Tibial nerve (tissue), 4 donors: ENCODE measurements around the gene PHC2. TPM values are rescaled to one million over a fixed set of nuclear protein-coding genes. Genes with fewer than 3 reads are reported as not detected.

Experiments used
- DNase-seq, 2 donors: peaks; one replicate each; pipeline ENCODE4 v3.0.0-alpha.2; 2019; ENCODE audit warnings: low spot score in 2 of 2
- H3K27ac ChIP-seq, 4 donors: fragments of 200-600 bp; sonication (generic) in 3 of 4; one replicate each; pipeline ENCODE4 v1.5.1; 2017 to 2019; ENCODE audit warnings: mild to moderate bottlenecking in 1 of 4
- H3K27me3 ChIP-seq, 2 donors: fragments of 200-600 bp; sonication (generic) in 1 of 2; one replicate each; pipeline versions ENCODE4 v1.5.1 to v1.6.0; 2017 to 2019
- H3K36me3 ChIP-seq, 3 donors: fragments of 200-600 bp; sonication (generic); one replicate each; pipeline ENCODE4 v1.5.1; 2018 to 2019
- H3K4me1 ChIP-seq, 4 donors: fragments of 200-600 bp; sonication (generic) in 3 of 4; one replicate each; pipeline ENCODE4 v1.5.1; 2017 to 2019
- H3K4me3 ChIP-seq, 4 donors: fragments of 200-600 bp; sonication (generic) in 3 of 4; one replicate each; pipeline ENCODE4 v1.5.1; 2017 to 2019; ENCODE audit warnings: mild to moderate bottlenecking in 1 of 4, moderate library complexity in 1 of 4
- H3K9me3 ChIP-seq, 4 donors: fragments of 200-600 bp; sonication (generic) in 3 of 4; one replicate each; pipeline ENCODE4 v1.5.1; 2017 to 2019
- EP300 ChIP-seq, 2 donors: sonication (generic); formaldehyde crosslinking; IDR thresholded peaks; one replicate each; pipeline ENCODE4 v1.6.1; 2017; ENCODE audit warnings: antibody characterized with exemption in 2 of 2, mild to moderate bottlenecking in 1 of 2
- POLR2A ChIP-seq, 2 donors: fragments of 450-650 bp; IDR thresholded peaks; one replicate each; pipeline ENCODE4 v1.6.1; 2017; ENCODE audit warnings: antibody characterized with exemption in 2 of 2, mild to moderate bottlenecking in 2 of 2, moderate library complexity in 2 of 2
- WGBS, 2 donors: methylation state at CpG; one replicate each; pipeline ENCODE4 v1.1.5; 2018; 5-methylcytosine and 5-hydroxymethylcytosine counted together
- total RNA-seq, 4 donors: library from RNA; depleted of rRNA; stranded (reverse); fragments of >200 nt; gene quantifications; one replicate each; pipeline ENCODE4 v1.1.0, GENCODE V29; 2016
- TF ChIP-seq, protein P1 (sequence below), 5 experiments: fragments of 200-600 bp in 3 of 5; fragments of 450-650 bp in 2 of 5; sonication (generic) in 3 of 5; IDR thresholded peaks; one replicate each; pipeline ENCODE4 v1.5.1; 2016 to 2019; ENCODE audit warnings: antibody characterized with exemption in 5 of 5, mild to moderate bottlenecking in 3 of 5, moderate library complexity in 2 of 5

Gene PHC2
- total RNA-seq, 4 donors from 2014 or later = 152 to 458 (median 204) TPM

DNA sequence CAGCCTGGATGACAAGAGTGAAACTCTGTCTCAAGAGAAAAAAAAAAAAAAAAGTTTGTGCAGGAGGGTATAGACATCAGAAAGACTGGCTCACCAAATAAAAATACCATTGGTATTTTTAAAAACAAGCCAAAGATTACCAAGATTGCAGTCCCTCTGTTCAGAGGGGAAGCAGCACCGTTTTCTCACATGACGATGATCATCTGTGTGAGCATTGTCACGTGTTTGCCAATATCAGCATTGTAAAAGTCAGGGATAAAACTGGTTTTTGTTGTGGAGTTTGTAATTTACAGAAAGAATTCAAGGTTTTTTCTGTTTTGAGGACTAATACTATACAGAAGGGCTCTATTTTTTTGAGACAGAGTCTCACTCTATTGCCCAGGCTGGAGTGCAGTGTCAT, 148.1 kb downstream of the PHC2 start:
- no peak for TF ChIP-seq EP300 (IDR thresholded peaks at IDR 0.05)
- TF ChIP-seq POLR2A (IDR thresholded peaks at IDR 0.05) = no peak
- TF ChIP-seq, protein P1, sequence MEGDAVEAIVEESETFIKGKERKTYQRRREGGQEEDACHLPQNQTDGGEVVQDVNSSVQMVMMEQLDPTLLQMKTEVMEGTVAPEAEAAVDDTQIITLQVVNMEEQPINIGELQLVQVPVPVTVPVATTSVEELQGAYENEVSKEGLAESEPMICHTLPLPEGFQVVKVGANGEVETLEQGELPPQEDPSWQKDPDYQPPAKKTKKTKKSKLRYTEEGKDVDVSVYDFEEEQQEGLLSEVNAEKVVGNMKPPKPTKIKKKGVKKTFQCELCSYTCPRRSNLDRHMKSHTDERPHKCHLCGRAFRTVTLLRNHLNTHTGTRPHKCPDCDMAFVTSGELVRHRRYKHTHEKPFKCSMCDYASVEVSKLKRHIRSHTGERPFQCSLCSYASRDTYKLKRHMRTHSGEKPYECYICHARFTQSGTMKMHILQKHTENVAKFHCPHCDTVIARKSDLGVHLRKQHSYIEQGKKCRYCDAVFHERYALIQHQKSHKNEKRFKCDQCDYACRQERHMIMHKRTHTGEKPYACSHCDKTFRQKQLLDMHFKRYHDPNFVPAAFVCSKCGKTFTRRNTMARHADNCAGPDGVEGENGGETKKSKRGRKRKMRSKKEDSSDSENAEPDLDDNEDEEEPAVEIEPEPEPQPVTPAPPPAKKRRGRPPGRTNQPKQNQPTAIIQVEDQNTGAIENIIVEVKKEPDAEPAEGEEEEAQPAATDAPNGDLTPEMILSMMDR (IDR thresholded peaks at IDR 0.05) = no peak
- H3K9me3 ChIP-seq = no peaks in the 10 kb centered on the region
- H3K4me1 ChIP-seq = peaks cover 0 to 15% (median 5%) of the 10 kb centered on the region in 4 donors
- H3K4me3 ChIP-seq = no peak overlapping the region
- WGBS, 2 donors = 74 to 82% methylated on average over 3 of the region's 3 CpGs
- no peak overlapping the region for H3K27ac ChIP-seq
- no peak for DNase-seq
- peaks cover 0 to 74% (median 10%) of the 10 kb centered on the region in 3 donors for H3K36me3 ChIP-seq
- H3K27me3 ChIP-seq = no peaks in the 10 kb centered on the region

DNA sequence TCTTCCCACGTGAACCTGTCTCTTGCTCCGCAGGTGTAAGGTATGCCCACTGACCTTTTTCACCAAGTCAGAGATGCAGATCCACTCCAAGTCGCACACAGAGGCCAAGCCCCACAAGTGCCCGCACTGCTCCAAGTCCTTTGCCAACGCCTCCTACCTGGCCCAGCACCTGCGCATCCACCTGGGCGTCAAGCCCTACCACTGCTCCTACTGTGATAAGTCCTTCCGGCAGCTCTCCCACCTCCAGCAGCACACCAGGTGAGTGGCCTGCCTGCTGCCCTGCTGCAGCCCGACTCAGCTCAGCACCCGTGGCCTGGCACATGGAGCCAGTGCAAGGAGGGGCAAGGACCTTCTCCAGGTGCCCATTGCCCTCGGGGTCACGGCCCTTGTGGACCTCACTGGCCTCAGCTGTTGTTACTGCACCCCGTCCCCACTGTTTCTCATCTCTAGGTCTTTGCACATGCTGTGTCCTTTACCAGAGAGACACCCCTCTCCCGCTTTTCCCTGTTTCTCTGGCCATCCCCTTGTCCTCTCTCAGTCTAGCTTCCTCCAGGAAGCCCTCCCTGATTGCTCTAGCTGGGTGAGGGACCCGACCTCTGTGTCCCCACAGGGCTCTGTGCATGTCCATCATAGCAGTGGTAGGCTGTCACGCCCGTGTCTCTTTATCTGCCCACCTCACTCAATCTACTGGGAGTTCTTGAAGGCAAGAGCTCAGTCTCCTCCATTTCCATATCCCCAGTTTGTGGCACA, 149.2 kb downstream of the PHC2 start:
- Histone ChIP-seq H3K4me1 (peaks cover 0 to 10% (median 5%) of the 10 kb centered on the region in 4 donors), H3K9me3 (no peaks in the 10 kb centered on the region), H3K27ac (no peak overlapping the region), H3K27me3 (no peaks in the 10 kb centered on the region), H3K4me3 (no peak overlapping the region), H3K36me3 (peaks cover 5 to 85% (median 10%) of the 10 kb centered on the region in 3 donors)
- DNase-seq = no peak
- WGBS, 2 donors = 94% methylated on average over 12 to 17 of the region's 17 CpGs
- TF ChIP-seq POLR2A (IDR thresholded peaks at IDR 0.05) = no peak
- TF ChIP-seq, protein P1 (IDR thresholded peaks at IDR 0.05) = no peak
- TF ChIP-seq EP300 (IDR thresholded peaks at IDR 0.05) = no peak

DNA sequence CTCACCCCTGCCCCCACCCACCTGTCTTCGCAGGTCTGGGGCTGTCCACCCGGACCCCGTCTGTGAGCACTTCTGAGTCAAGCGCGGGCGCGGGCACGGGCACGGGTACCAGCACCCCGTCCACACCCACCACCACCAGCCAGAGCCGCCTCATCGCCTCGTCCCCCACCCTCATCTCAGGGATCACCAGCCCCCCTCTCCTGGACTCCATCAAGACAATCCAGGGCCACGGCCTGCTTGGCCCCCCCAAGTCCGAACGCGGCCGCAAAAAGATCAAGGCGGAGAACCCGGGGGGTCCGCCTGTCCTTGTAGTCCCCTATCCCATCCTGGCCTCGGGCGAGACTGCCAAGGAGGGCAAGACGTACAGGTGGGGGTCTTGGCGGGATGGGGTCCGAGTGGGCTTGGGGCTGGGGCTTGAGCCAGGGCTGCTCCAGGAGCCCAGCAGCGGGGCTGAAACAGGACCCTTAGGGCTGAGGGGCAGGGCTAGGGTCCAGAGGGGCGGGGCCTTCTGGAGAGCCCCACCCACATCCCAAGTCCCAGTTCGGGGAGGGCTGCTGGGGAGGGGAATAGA, 150.7 kb downstream of the PHC2 start:
- Histone ChIP-seq H3K9me3 (no peaks in the 10 kb centered on the region), H3K27me3 (no peaks in the 10 kb centered on the region), H3K4me1 (no peaks in the 10 kb centered on the region), H3K4me3 (no peak overlapping the region), H3K27ac (no peak overlapping the region), H3K36me3 (peaks cover 9 to 92% (median 10%) of the 10 kb centered on the region in 3 donors)
- no peak for DNase-seq
- TF ChIP-seq, protein P1 (IDR thresholded peaks at IDR 0.05) = no peak
- TF ChIP-seq POLR2A (IDR thresholded peaks at IDR 0.05) (no peak), EP300 (IDR thresholded peaks at IDR 0.05) (no peak)
- WGBS, 2 donors = 95 to 96% methylated on average over 24 to 28 of the region's 29 CpGs

DNA sequence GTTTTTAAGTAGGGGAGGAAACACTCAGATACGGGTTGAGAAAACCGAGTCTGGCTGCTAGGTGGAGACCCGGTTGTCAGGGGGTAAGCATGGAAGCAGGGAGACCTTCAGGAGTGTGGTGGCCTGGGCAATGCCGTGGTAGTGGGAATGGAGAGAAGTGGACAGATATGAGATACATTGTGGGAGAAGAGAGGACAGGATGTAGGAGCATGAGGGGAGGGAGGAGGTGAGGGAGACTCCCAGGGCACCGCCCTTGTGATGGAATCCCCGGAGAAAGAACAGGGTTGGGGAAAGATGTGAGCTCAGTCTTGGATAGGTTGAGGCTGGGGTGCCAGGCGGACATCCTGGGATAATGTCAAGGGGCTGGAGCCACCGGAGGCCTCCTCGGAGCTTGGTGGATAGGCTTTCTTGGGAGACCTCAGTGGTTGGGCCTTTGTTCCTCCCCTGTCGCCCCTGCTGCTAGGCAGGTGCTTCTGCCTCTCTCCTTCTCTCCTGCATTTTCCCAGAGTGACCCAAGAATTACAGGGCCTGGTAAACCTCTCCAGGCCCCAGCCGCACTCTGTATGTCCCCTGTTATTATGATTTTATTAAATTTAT, 153.3 kb downstream of the PHC2 start:
- peaks cover 9 to 69% (median 10%) of the 10 kb centered on the region in 3 donors for H3K36me3 ChIP-seq
- TF ChIP-seq POLR2A (IDR thresholded peaks at IDR 0.05) (no peak), EP300 (IDR thresholded peaks at IDR 0.05) (no peak)
- TF ChIP-seq, protein P1 (IDR thresholded peaks at IDR 0.05) = no peak
- H3K4me3 ChIP-seq = no peak overlapping the region
- WGBS, 2 donors = 83 to 92% methylated on average over 11 of the region's 11 CpGs
- DNase-seq = no peak
- peaks cover 0 to 12% (median 0%) of the 10 kb centered on the region in 4 donors for H3K4me1 ChIP-seq
- no peaks in the 10 kb centered on the region for H3K27me3 ChIP-seq
- H3K9me3 ChIP-seq = no peaks in the 10 kb centered on the region
- H3K27ac ChIP-seq = no peak overlapping the region
